ENCODE measurements around the gene HOXA1. TPM values are rescaled to one million over a fixed set of nuclear protein-coding genes. Genes with fewer than 3 reads are reported as not detected.

The HOXA1 gene
- total RNA-seq, 2 donors from 2014 or later = 1.7 to 2.0 TPM

DNA sequence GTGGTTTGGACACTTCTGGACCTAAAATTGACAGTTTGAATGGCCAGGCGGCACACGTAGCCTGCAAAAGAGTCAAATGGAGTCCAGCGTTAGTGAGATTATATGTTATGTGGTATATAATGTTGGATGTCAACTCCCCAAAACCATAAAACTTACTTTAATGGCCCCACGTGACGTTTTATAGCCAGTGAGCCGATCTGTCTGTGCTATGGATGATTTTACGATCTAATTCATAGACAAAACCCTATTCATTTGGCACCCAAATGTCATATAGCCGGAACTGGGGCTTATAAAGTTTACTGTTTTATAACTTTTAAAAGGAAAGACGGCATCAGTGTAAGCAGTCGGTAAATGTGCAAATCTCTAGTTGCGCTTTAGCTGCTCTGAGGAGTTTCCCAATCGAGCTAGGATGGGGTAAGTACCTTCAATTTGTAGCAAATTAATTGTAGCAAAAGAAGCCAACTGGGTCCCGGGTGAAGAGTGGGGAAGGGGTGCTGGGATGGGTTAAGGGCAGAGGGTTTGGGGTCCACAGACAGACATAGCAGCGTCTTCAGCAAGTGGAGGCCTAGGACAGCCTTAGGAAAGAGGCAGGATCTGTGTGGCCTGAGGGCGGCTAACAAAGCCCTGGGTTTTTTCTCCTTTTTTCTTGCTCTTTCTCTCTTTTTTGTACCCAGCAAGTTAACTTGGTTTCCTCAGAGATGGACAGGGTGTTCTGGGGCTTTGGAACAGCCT, 44.5 kb upstream of the HOXA1 start:
- Histone ChIP-seq H3K27ac (peak overlapping the region; percentile 84), H3K4me3 (no peak overlapping the region), H3K9ac (ENCODE audit: low read depth in 2 of 2, low read length in 2 of 2) (peak overlapping the region; percentile 77 to 100), H3K27me3 (no peaks in the 10 kb centered on the region), H3K9me3 (no peaks in the 10 kb centered on the region), H3K4me1 (peaks cover 8% of the 10 kb centered on the region), H3K36me3 (no peaks in the 10 kb centered on the region)
- DNase-seq = peak; percentile 87
- intact Hi-C loops (cut with DNase I) = loop anchor here (5.0 kb wide), 1 partner anchor 33 kb away; no protein-coding TSS in a partner anchor
- TF ChIP-seq, protein P1, sequence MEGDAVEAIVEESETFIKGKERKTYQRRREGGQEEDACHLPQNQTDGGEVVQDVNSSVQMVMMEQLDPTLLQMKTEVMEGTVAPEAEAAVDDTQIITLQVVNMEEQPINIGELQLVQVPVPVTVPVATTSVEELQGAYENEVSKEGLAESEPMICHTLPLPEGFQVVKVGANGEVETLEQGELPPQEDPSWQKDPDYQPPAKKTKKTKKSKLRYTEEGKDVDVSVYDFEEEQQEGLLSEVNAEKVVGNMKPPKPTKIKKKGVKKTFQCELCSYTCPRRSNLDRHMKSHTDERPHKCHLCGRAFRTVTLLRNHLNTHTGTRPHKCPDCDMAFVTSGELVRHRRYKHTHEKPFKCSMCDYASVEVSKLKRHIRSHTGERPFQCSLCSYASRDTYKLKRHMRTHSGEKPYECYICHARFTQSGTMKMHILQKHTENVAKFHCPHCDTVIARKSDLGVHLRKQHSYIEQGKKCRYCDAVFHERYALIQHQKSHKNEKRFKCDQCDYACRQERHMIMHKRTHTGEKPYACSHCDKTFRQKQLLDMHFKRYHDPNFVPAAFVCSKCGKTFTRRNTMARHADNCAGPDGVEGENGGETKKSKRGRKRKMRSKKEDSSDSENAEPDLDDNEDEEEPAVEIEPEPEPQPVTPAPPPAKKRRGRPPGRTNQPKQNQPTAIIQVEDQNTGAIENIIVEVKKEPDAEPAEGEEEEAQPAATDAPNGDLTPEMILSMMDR (IDR thresholded peaks at IDR 0.05) = no peak

DNA sequence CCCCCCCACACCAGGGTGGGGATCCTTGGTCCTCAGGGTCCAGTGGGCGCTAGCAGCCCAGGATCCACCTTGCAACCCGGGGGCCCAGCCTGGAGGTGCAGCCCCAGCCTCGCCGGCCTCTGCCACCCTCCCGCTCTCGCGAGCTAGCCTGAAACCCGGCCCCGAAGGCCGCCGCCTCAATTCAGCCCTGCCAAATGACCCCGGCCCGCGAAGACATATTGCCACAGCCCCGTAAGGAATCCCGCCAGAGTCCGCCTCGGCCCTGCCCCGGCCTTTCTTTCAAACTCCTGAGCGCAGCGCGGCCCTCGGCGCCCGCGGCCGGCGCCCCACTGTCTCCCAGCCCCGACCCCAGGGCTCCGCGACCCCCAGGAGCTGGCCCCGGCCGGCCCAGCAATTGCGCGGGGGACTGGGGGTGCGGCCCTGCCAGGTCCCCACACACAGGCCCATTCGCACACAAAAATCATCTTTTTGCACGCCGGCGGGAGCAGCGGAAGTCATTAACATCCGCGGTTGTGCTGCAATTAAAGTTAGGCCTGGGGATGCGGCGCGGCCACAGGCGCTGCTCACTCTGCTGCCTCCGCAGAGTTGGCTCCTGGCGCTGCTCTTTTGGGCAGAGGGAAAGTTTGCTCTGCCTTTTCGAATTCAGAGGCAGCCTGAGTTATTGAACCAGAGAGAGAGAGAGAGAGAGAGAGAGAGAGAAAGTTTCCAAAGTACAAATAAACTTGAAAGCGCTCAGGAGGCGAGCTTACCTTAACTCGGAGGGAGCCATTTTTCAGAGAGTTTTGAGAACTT, 43.7 kb upstream of the HOXA1 start:
- Histone ChIP-seq H3K36me3 (no peaks in the 10 kb centered on the region), H3K4me3 (peak overlapping the region; percentile 48), H3K27ac (peak overlapping the region; percentile 84), H3K9ac (ENCODE audit: low read depth in 2 of 2, low read length in 2 of 2) (peak overlapping the region; percentile 58 to 77), H3K4me1 (peaks cover 11% of the 10 kb centered on the region), H3K27me3 (no peaks in the 10 kb centered on the region), H3K9me3 (no peaks in the 10 kb centered on the region)
- intact Hi-C loops (cut with DNase I) = loop anchor here (5.0 kb wide), 1 partner anchor 32 kb away; no protein-coding TSS in a partner anchor
- TF ChIP-seq, protein P1 (IDR thresholded peaks at IDR 0.05) = no peak
- DNase-seq = peak; percentile 52

DNA sequence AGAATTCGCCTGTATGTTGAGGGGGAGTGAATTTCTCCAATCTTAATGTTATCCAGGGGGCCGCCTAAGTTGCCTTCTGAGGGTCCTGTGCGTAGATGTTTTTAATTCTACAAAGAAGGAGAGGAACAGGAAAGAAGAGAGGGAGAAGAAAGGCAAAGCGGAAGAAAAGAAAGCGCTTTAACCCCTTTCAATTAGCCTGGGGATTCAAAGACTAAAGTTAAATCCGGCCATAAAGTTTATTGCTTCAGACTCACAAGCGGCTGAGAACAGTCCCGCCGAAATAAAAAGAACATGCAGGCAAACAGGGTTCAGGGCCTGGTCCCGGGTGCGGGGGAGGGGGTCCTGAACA, 43.2 kb upstream of the HOXA1 start:
- Histone ChIP-seq H3K27ac (peak overlapping the region; percentile 84), H3K36me3 (no peaks in the 10 kb centered on the region), H3K27me3 (no peaks in the 10 kb centered on the region), H3K4me1 (peaks cover 9% of the 10 kb centered on the region), H3K4me3 (peak overlapping the region; percentile 48), H3K9me3 (no peaks in the 10 kb centered on the region), H3K9ac (ENCODE audit: low read depth in 2 of 2, low read length in 2 of 2) (peak overlapping the region; percentile 58 to 77)
- DNase-seq = no peak
- TF ChIP-seq, protein P1 (IDR thresholded peaks at IDR 0.05) = no peak
- intact Hi-C loops (cut with DNase I) = no loop called here

DNA sequence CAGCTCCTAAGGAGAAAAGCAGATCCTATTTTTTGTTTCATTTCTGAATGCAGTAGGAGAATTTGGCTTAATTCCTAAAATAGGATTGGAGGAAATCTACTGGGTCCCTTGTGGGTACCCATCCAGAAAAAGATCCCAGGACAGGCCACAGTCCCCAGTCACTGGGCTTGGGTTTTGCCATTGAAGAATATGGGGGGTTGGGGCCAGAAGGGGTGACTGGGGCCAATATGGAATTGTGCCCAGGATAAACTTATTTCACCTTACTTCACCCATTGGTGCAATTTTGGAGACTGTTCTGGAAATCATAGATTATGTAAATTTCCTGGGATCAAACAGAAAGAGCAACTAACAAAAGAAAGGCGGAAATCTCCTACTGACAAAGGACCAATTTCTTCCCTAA, 42.7 kb upstream of the HOXA1 start:
- Histone ChIP-seq H3K27me3 (no peaks in the 10 kb centered on the region), H3K9me3 (no peaks in the 10 kb centered on the region), H3K36me3 (no peaks in the 10 kb centered on the region), H3K4me1 (peaks cover 9% of the 10 kb centered on the region), H3K27ac (peak overlapping the region; percentile 84), H3K4me3 (peak overlapping the region; percentile 48), H3K9ac (ENCODE audit: low read depth in 2 of 2, low read length in 2 of 2) (peak overlapping the region in 1 of 2 donors; percentile 58)
- intact Hi-C loops (cut with DNase I) = no loop called here
- TF ChIP-seq, protein P1 (IDR thresholded peaks at IDR 0.05) = no peak
- peak; percentile 20 for DNase-seq

DNA sequence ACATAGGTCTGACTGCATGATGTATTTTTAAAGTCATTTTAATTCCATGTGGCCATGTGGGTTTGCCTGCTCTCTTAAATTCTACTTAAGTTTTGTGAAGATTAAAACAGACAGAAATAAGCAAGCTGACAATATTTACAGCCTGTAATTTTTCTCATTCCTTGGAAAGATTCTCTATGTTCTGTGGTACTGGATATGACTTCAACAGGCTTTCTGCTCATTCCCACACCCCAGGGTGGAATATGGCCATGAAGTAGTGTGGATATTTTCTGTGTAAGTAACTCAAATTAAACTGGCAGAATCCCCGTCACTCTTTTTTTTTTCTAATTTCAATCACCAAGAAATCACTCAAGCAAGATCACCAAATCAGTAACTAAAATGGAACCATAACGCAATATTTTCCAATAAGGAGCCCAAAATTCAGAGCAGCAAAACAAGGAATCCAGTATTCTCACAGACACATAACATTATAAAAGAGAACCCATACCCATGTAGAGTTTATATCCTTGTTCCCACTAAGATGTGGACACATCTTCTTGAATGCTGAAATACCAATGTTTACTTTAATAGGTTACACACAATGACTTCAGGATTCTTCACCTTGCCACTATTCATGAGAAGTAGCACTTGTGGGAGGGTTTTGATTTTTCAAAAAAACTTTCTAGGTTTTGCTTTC, 42.0 kb upstream of the HOXA1 start:
- Histone ChIP-seq H3K36me3 (no peaks in the 10 kb centered on the region), H3K4me3 (no peak overlapping the region), H3K27ac (peak overlapping the region; percentile 84), H3K4me1 (peaks cover 9% of the 10 kb centered on the region), H3K9me3 (no peaks in the 10 kb centered on the region), H3K9ac (ENCODE audit: low read depth in 2 of 2, low read length in 2 of 2) (peak overlapping the region in 1 of 2 donors; percentile 58), H3K27me3 (no peaks in the 10 kb centered on the region)
- TF ChIP-seq, protein P1 (IDR thresholded peaks at IDR 0.05) = no peak
- peak; percentile 22 for DNase-seq
- intact Hi-C loops (cut with DNase I) = no loop called here
